Activated T-helper 1 cell treated with anti-CD3 and anti-CD28 coated beads, Interleukin-12 subunit alpha, Interleukin-12 subunit beta, Interleukin-2, Interleukin-4 antibody, amounts not matched to agents 30 ng/mL and 10 ng/mL and 1 ng/mL, durations not matched to agents 14 hours and 24 hours and 36 hours (primary cell): Measurements from ENCODE around the gene SCRN2. TPM values are rescaled to one million over a fixed set of nuclear protein-coding genes. Genes with fewer than 3 reads are reported as not detected.
A peak's percentile ranks its signal among the peaks of the same experiment; 100 is the strongest.

Experiments used
- DNase-seq: peaks from one replicate; pipeline ENCODE4 v3.0.0; 2021; ENCODE audit warnings: low spot score
- H3K27ac Mint-ChIP-seq: one replicate; pipeline ENCODE4 v1.8.0; 2021; ENCODE audit warnings: mild to moderate bottlenecking, mixed read lengths
- H3K27me3 Mint-ChIP-seq: one replicate; pipeline ENCODE4 v1.8.0; 2022; ENCODE audit warnings: mild to moderate bottlenecking, moderate library complexity, mixed read lengths; ENCODE audit not compliant: insufficient read depth
- H3K36me3 Mint-ChIP-seq: one replicate; pipeline ENCODE4 v1.8.0; 2021; ENCODE audit warnings: low read depth, mixed read lengths
- H3K4me1 Mint-ChIP-seq: one replicate; pipeline ENCODE4 v1.8.0; 2021; ENCODE audit warnings: low read depth, mixed read lengths
- H3K4me3 Mint-ChIP-seq: one replicate; pipeline ENCODE4 v1.8.0; 2021; ENCODE audit warnings: mild to moderate bottlenecking, moderate library complexity, mixed read lengths
- H3K9me3 Mint-ChIP-seq: one replicate; pipeline ENCODE4 v1.8.0; 2021; ENCODE audit warnings: mixed read lengths
- intact Hi-C: fragments of 100-400 bp; cut with micrococcal nuclease; formaldehyde crosslinking; loops from one replicate; pipeline ENCODE4 v1.15.1; 2024
- total RNA-seq: library from RNA; stranded (reverse); gene quantifications from 2 replicates; pipeline ENCODE4 v1.2.3, GENCODE V29; 2022

The SCRN2 gene
- 24.5 and 26.3 TPM in 2 replicates for total RNA-seq

DNA sequence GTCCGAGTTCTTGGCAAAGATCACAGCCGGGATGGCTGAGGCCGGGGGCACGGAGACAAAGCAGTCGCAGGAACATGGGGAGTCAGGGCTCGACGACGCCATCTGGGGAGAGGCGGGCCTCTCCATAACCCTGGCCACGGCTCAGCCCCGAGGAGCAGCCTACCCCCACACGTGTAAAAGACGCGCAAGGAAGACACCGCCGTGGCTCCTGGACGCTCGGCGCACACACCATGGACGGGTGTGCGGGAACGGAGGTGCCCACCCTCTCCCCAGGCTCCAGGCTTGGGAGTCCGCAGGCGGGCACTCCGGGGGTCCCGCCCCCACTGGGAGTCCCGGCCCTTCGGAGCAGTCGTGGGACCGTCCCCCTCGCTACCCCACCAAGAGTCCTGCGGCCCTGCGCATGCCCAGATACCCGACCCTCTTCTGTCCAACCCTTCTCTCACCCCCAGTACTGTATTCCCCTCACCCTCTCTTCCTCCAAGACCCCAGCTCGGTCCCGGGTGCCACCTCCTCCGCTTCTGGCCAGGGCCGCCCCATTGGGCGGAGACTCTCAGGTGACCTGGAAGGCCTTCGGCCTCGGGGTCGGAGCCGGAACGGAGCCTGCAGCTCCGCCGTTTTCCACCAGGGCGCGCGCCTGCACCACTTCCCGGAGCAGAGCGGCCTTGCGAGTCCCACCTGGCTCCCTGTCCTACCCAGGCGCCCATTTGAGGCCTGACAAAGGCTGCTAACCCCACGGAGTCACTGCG is at the start of gene SCRN2:
Gene SCRN2, minus strand, starts transcription at position 532 of the 746 bp plus-strand sequence. Its CDS starts 430 bp downstream, at position 102.
- Mint-ChIP-seq H3K27ac (peak within 1 kb of the TSS; percentile 96), H3K9me3 (no peaks in the 10 kb centered on the region), H3K27me3 (peaks cover 16% of the 10 kb centered on the region), H3K36me3 (peaks cover 2% of the 10 kb centered on the region), H3K4me1 (peaks cover 28% of the 10 kb centered on the region), H3K4me3 (peak within 1 kb of the TSS; percentile 96)
- intact Hi-C loops: loop anchor here (1.0 to 10.0 kb wide), 7 partner anchors 10 to 774 kb away; partner anchors contain the start of genes HOXB7, HOXB8, LRRC46 and MRPL10
- DNase-seq: peak; percentile 86

DNA sequence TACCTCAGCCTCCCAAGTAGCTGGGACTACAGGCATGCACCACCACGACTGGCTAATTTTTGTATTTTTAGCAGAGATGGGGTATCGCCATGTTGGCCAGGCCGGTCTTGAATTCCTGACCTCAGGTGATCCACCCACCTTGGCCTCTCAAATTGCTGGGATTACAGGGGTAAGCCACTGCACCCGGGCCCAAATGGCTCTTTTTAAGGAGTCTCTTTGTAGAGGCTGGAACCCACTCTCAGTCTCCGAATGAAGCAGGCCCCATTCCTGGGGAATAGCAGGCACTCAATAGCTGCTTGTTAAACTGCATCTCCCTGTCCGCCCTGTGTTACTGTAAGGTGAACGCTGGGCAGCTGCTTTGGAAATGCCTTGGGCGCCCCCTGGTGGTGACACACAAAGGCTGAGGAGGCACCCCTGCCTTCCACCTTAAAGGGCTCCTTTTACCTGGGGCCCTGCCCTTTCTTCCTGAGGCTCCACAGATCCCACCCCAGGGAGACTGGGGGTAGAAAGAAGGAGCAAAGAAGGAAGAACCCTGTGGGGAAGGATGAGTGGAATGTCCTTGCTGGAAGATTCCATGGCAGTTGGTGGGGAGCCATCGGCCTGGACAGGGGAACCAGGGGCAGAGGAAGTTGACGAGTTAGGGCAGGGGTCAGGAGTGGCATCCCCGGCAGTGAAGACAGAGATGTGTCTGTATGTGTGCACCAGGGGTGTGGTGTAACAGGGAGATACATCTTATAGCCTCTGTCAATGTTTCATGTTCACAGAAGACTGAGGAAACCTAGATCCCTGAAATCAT is 48.9 kb upstream of the SCRN2 start:
- Mint-ChIP-seq H3K4me1 (peaks cover 31% of the 10 kb centered on the region), H3K27me3 (no peaks in the 10 kb centered on the region), H3K27ac (peak overlapping the region; percentile 1), H3K36me3 (peaks cover 3% of the 10 kb centered on the region), H3K9me3 (no peaks in the 10 kb centered on the region), H3K4me3 (peak overlapping the region; percentile 57)
- peak; percentile 82 for DNase-seq
- intact Hi-C loops: loop anchor here (1.0 to 2.0 kb wide), 2 partner anchors 49 to 113 kb away; partner anchors contain the start of gene SCRN2

DNA sequence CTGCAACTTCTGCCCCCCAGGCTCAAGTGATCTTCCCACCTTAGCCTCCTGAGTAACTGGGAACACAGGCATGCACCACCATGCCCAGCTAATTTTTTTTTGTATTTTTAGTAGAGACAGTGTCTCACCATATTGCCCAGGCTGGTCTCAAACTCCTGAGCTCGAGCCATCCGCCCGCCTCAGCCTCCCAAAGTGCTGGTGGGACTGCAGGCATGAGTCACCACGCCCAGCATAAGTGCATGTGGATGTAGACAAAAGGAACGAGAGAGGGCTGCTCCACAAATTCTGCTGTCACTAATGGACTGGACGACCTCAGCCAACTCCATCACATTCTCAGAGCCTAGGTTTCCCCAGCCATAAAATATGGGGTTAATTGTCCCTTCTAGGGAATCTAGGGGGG is 47.2 kb upstream of the SCRN2 start:
- intact Hi-C loops: no loop called here
- Mint-ChIP-seq H3K4me3 (no peak overlapping the region), H3K9me3 (no peaks in the 10 kb centered on the region), H3K36me3 (peaks cover 2% of the 10 kb centered on the region), H3K4me1 (peaks cover 22% of the 10 kb centered on the region), H3K27me3 (no peaks in the 10 kb centered on the region), H3K27ac (no peak overlapping the region)
- no peak for DNase-seq

DNA sequence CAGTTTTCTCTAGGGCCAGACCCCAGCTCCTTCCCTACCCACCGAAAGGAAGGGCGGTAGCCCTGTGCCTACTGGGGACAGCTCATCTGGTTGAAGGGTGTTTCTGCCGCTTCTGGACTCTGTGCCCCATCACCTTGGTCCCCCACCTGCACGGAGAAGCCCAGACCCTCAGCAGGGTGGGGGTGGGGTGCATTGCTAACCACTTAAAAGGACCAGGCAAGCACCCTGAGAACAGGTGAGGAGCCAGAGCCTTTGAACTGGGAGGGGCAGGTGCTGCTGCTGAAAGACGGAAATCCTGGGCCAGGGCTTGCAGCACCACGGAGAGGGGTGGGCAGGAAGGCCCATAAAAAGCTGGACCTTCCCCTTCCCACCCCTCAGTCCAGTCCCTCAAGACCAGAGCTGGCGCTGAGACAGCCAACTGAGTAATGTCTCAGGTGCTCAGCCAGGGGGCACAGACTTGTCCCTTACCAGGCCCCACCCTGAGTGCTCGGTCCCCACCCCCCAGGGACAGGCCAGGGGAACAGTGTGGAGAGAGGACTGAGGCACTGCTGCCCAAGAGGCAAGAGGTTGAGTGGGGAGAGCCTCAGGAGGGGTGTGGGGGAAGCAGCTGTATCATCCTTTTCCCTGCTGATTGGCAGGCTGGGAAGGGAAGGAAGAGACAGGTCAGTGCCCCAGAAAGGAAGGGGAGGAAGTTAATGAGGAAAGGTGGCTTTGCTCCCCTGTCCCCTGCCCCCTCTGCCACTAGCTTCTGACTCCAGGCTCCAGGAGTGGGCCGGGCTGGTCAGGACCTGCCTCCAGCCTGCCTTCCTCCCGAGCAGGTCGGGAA is 44.0 kb upstream of the SCRN2 start:
- H3K27ac Mint-ChIP-seq: no peak overlapping the region
- peaks cover 2% of the 10 kb centered on the region for H3K36me3 Mint-ChIP-seq
- H3K4me3 Mint-ChIP-seq: no peak overlapping the region
- no peaks in the 10 kb centered on the region for H3K9me3 Mint-ChIP-seq
- no peak for DNase-seq
- H3K27me3 Mint-ChIP-seq: peaks cover 4% of the 10 kb centered on the region
- H3K4me1 Mint-ChIP-seq: peaks cover 17% of the 10 kb centered on the region
- intact Hi-C loops: no loop called here

DNA sequence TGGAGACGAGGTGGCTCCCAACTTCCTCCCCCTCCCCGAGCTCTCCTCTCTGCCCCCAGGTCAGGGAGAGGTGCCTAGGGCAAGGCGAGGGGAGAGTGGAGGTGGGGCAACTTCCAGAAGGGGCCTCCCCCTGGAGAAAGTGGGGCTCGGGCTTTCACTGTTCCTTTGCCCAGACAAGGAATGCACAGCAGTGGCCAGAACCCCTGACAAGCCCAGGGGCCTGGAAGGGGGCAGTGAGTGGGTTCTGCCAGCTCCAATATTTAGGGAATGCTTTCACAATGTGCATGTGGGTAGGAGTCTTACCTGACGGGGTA is 43.3 kb upstream of the SCRN2 start:
- Mint-ChIP-seq H3K4me1 (peaks cover 12% of the 10 kb centered on the region), H3K4me3 (no peak overlapping the region)

DNA sequence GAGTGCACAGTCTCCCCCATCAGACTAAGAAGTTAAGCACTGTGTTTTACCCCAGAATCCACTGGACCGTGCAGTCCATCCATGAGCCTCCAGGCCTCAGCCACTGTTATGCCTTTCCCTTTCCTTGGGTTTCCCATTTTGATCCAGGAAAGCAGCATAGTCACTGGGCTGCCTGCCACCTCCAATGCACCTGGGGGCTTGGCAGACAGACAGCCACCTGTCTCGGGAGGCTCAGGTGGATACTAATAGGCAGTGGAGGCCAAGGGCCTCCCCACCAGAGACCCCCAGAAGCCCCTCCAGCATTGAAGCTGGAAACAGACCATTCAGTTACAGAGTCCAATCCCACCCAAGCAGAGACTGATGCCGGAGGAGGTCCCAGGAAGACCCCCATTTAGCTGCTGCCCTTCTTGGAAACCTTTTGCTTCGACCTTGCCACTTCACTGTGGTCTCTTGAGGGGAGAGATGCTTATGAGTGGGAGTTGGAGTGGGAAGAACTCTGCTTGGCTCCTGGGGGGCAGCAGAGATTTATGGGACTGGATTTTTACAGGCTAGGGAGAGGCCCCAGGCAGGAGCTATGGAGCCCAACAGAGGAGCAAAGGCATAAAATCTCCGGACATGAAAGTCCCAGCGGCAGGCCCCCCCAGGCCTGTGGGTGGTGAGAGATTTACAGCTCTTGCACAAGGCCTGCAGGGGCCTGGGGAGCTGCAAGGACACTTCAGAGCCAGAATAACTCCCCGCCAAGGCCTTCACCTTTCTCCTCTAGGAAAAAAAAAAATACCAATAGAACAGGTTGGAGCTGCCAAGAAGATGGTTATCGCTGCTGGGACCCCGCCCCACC is 42.7 kb upstream of the SCRN2 start:
- Mint-ChIP-seq H3K27me3 (peaks cover 9% of the 10 kb centered on the region), H3K36me3 (no peaks in the 10 kb centered on the region), H3K4me3 (no peak overlapping the region), H3K27ac (no peak overlapping the region), H3K9me3 (no peaks in the 10 kb centered on the region), H3K4me1 (peaks cover 17% of the 10 kb centered on the region)
- no peak for DNase-seq
- intact Hi-C loops: no loop called here

More for the DNA sequence above, 43.3 kb upstream of the SCRN2 start:
- DNase-seq: no peak
- Mint-ChIP-seq H3K27ac (no peak overlapping the region), H3K36me3 (no peaks in the 10 kb centered on the region), H3K27me3 (peaks cover 5% of the 10 kb centered on the region), H3K9me3 (no peaks in the 10 kb centered on the region)
- intact Hi-C loops: no loop called here

DNA sequence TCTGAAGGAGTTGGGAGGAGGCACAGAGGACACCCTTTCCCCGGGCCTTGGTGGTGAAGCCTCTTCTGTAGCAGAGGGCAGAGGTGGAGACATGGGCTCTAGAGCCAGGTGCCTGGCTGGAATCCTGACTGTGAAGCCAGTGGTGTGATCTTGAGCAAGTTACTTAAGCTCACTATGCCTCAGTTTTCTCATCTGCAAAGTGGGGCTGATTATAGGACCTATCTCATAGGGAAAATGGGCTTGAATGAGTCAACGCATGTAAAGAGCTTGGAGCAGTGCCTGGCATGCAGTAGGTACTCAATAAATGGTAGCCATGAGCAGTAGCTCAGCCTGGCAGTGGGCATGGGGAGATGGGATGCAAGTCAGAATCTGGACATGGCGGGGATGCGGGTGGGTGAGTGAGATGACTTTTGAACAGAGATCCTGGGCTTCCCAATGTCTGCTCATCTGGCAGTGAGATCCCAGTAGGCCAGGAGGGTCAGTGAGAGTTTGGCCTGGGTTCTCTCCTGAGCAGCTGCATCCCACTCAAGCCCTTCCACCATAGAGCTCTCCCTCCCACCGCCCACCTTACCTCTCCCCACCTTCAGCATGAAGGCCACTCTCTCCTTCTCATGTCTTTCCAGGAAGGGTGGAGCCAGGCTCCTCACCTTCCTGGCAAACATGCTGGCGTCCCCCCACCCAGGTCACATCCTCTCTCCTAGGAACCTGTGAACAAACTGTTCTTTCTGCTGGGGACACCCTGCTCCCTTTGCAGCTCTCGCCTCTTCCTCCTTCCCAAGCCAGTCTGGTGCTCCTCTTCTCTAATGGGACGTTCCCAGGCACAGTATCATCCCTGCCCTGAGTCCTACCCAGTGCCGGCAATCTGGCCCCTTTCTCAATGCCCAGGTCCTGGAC is 41.9 kb upstream of the SCRN2 start:
- intact Hi-C loops: no loop called here
- Mint-ChIP-seq H3K4me3 (no peak overlapping the region), H3K36me3 (no peaks in the 10 kb centered on the region), H3K27ac (peak overlapping the region; percentile 43), H3K27me3 (peaks cover 14% of the 10 kb centered on the region), H3K4me1 (peaks cover 17% of the 10 kb centered on the region), H3K9me3 (no peaks in the 10 kb centered on the region)
- no peak for DNase-seq

DNA sequence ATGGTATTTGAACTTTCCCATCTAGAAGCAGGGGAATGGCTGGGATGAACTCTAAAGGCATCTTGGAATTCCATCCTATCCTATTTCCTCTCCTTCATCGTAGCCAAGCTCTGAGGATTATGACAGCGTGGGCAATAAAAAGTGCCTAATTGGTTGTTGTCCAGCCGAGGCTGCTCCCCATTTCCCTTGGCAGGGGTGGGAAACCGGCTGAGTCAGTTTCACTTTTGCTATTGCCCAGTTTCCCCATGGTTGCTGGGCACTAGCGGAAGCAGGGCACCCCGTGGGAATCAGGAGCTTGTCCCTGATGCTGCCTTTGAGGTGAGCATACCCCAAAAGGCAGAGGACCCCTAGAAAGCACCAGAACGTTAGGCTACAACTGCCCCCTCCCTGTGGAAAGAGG is 41.2 kb upstream of the SCRN2 start:
- Mint-ChIP-seq H3K27me3 (peaks cover 18% of the 10 kb centered on the region), H3K36me3 (no peaks in the 10 kb centered on the region), H3K4me3 (no peak overlapping the region), H3K4me1 (peaks cover 17% of the 10 kb centered on the region), H3K27ac (no peak overlapping the region), H3K9me3 (no peaks in the 10 kb centered on the region)
- DNase-seq: no peak
- intact Hi-C loops: no loop called here

DNA sequence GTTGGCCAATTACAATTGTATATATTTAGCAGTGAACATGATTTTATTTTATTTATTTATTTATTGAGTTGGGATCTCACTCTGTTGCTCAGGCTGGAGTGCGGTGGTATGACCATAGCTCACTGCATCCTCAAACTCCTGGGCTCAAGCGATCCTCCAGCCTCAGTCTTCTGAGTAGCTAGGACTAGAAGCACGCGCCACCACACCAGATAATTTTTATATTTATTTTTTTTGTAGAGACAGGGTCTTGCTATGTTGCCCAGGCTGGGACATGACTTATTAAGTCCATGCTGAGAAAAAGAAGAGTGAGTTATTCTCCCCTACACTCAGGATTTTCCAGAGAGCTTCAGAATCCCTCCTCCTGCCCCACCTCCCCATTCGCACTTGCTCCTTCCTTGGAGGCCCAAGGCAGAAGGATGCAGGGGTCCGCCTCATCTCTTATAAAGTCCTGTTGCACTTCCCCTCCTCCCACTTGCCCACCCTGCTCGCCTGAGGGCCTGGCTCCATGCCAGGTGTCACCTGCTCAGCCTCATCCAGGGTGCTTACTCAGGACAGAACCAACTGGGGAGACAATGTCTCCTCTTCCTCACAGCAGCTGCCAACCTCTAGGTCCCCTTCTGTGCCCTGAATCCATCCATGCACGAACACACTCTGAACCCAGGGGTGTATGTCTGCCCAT is 38.8 kb upstream of the SCRN2 start:
- intact Hi-C loops: no loop called here
- Mint-ChIP-seq H3K4me3 (no peak overlapping the region), H3K36me3 (no peaks in the 10 kb centered on the region), H3K4me1 (peaks cover 17% of the 10 kb centered on the region), H3K9me3 (no peaks in the 10 kb centered on the region), H3K27ac (no peak overlapping the region), H3K27me3 (peaks cover 29% of the 10 kb centered on the region)
- DNase-seq: no peak

DNA sequence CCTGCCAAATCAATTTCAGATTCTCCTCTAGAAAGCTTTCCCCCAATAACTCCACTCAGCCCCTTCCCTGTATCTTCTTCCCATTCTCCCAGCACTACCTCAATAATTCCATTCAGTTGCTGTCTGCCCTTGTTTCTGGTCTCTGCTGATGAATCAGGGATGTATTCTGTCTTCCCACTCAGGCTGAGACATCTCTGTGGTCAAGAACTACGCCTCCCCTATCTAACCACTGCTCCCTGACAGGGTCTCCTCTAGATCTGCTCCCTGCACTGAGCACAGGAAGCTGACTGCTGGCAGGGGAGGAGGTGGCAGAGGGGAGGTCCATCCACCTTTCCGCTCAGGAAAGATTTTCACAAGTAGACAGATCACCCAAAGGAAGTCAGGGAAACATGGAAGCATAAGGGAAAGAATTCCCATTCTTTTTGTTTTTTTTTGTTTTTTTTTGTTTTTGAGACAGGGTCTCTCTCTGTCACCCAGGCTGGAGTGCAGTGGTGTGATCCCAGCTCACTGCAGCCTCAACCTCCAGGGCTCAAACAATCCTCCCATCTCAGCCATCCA is 38.0 kb upstream of the SCRN2 start:
- Mint-ChIP-seq H3K4me1 (peaks cover 17% of the 10 kb centered on the region), H3K27me3 (peaks cover 34% of the 10 kb centered on the region), H3K4me3 (no peak overlapping the region), H3K9me3 (no peaks in the 10 kb centered on the region), H3K27ac (no peak overlapping the region), H3K36me3 (no peaks in the 10 kb centered on the region)
- intact Hi-C loops: no loop called here
- DNase-seq: no peak
